ENCODE results near the gene OR52L1.
"Not testable (repeated sequence)": the region's sequence is repeated elsewhere in the genome, so short reads cannot be mapped to it uniquely, and the experiment has no call there.

The OR52L1 gene

GRCh38 chr11:5986885-5987284 lies at the start of gene OR52L1:
TSS of gene OR52L1 (minus strand) at chr11:5986985. CDS start at chr11:5986930, 55 bp downstream.
- DNase-seq (ENCODE audit: low read depth) = no peak

- DNase-seq (ENCODE audit: low read depth) = no peak
These were observed 44.1 kb upstream of the OR52L1 start, which contains the start of gene OR56A1 for GRCh38 chr11:6030708-6031405. TSS of gene OR56A1 (minus strand) at chr11:6030758. CDS start at chr11:6027692, 3,066 bp downstream.

GRCh38 chr11:6027501-6027900 lies 40.7 kb upstream of the OR52L1 start:
- no peak for DNase-seq (ENCODE audit: low read depth)

GRCh38 chr11:6025056-6025455 lies 38.3 kb upstream of the OR52L1 start:
- DNase-seq (ENCODE audit: low read depth) = no peak

GRCh38 chr11:6022956-6023355 lies 36.2 kb upstream of the OR52L1 start:
- DNase-seq (ENCODE audit: low read depth) = no peak

- DNase-seq (ENCODE audit: low read depth) = no peak
These were observed 26.3 kb upstream of the OR52L1 start for GRCh38 chr11:6013042-6013441.

- DNase-seq (ENCODE audit: low read depth) = no peak
These were observed 25.4 kb upstream of the OR52L1 start for GRCh38 chr11:6012035-6012668.

- DNase-seq (ENCODE audit: low read depth) = no peak
These were observed 20.1 kb upstream of the OR52L1 start, which contains the start of gene OR56A4 for GRCh38 chr11:6006846-6007245. TSS of gene OR56A4 (minus strand) at chr11:6006946. CDS start at chr11:6002992, 3,954 bp downstream.

- no peak for DNase-seq (ENCODE audit: low read depth)
These were observed 19.6 kb upstream of the OR52L1 start for GRCh38 chr11:6006395-6006794.

GRCh38 chr11:6002202-6002699 lies 15.5 kb upstream of the OR52L1 start:
- DNase-seq (ENCODE audit: low read depth) = no peak

GRCh38 chr11:5994791-5995190 lies 8.0 kb upstream of the OR52L1 start:
- DNase-seq (ENCODE audit: low read depth) = no peak

- no peak for DNase-seq (ENCODE audit: low read depth)
These were observed 5.9 kb upstream of the OR52L1 start for GRCh38 chr11:5992604-5993251.

GRCh38 chr11:5992150-5992549 lies 5.4 kb upstream of the OR52L1 start:
- no peak for DNase-seq (ENCODE audit: low read depth)

- DNase-seq (ENCODE audit: low read depth) = no peak
These were observed 2.4 kb upstream of the OR52L1 start for GRCh38 chr11:5989203-5989602.

- no peak for DNase-seq (ENCODE audit: low read depth)
These were observed 3.3 kb downstream of the OR52L1 start for GRCh38 chr11:5983443-5983842.

GRCh38 chr11:5973530-5973929 lies 13.3 kb downstream of the OR52L1 start:
- no peak for DNase-seq (ENCODE audit: low read depth)

GRCh38 chr11:5968394-5968793 lies 18.4 kb downstream of the OR52L1 start, which contains the start of gene OR56A5:
TSS of gene OR56A5 (minus strand) at chr11:5968494. CDS start at chr11:5968494, 0 bp downstream.
- DNase-seq (ENCODE audit: low read depth) = no peak

GRCh38 chr11:5967708-5968107 lies 19.1 kb downstream of the OR52L1 start:
- DNase-seq (ENCODE audit: low read depth) = no peak

GRCh38 chr11:5966958-5967357 lies 19.8 kb downstream of the OR52L1 start:
- DNase-seq (ENCODE audit: low read depth) = no peak

- not testable (repeated sequence) for DNase-seq (ENCODE audit: low read depth)
These were observed 26.0 kb downstream of the OR52L1 start for GRCh38 chr11:5960704-5961320.

GRCh38 chr11:5955586-5955985 lies 31.2 kb downstream of the OR52L1 start:
- no peak for DNase-seq (ENCODE audit: low read depth)

- no peak for DNase-seq (ENCODE audit: low read depth)
These were observed 44.8 kb downstream of the OR52L1 start, which contains the start of gene OR56A3 for GRCh38 chr11:5941951-5942350. TSS of gene OR56A3 (plus strand) at chr11:5942251. CDS start at chr11:5947347, 5,096 bp downstream.
